Activated naive CD4-positive, alpha-beta T cell treated with anti-CD3 and anti-CD28 coated beads, Interleukin-2, amount 50 U/mL, for 16 hours (primary cell): ENCODE results near the gene GPBP1.
"Not testable (repeated sequence)": the region's sequence is repeated elsewhere in the genome, so short reads cannot be mapped to it uniquely, and the experiment has no call there.

Experiments used
- DNase-seq: peaks from one replicate; pipeline ENCODE4 v3.0.0-alpha.2; 2020

The GPBP1 gene

GRCh38 chr5:57216714-57217113, 42.9 kb downstream of the GPBP1 start:
- no peak for DNase-seq

GRCh38 chr5:57219386-57219785, 45.5 kb downstream of the GPBP1 start:
- DNase-seq, result no peak

DNA sequence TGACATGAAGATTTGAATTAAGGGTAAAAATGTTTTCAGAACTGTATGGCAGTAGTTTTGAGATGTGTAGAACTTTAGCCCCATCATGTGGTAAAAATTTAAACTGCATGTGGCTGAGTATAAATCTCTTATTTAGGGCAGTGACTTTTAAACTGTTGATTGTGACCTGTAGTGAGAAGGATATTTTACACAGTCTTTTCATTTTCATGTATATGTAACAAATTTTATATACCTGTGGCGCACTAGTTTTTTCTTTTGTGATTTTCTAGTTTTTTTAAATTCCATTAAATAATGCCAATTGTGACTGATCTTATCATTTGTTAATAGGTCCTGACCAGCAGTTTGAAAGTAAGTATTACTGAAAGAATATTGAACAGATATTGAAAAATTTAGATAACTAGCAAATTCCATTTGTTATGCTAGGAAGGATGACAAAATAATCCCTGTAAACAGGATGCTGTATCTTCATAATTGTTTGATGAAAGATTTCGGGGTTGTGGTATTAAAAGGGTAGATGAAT, 47.2 kb downstream of the GPBP1 start:
- no peak for DNase-seq

- no peak for DNase-seq
These were observed 51.7 kb downstream of the GPBP1 start for GRCh38 chr5:57225553-57225952.

GRCh38 chr5:57229313-57229712, 55.5 kb downstream of the GPBP1 start:
- DNase-seq, result no peak

DNA sequence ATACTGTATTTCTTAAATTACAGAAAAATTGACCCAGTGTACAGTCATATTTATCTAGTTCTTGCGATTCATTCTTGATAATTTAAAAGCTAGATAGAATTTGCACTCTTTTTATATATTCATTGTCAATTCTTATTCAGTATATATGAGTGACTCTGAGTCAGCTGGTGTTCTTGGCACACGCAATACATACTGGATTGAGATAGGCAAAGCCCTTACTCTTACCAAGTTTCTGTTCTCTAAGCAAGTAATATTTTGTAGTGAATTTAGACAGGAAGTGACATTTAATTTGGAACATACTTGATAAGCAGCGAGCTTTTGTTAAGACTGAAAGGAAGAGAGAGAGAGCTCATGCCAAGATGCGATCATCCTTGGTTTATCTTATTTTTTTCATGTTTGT, 57.7 kb downstream of the GPBP1 start:
- no peak for DNase-seq

DNA sequence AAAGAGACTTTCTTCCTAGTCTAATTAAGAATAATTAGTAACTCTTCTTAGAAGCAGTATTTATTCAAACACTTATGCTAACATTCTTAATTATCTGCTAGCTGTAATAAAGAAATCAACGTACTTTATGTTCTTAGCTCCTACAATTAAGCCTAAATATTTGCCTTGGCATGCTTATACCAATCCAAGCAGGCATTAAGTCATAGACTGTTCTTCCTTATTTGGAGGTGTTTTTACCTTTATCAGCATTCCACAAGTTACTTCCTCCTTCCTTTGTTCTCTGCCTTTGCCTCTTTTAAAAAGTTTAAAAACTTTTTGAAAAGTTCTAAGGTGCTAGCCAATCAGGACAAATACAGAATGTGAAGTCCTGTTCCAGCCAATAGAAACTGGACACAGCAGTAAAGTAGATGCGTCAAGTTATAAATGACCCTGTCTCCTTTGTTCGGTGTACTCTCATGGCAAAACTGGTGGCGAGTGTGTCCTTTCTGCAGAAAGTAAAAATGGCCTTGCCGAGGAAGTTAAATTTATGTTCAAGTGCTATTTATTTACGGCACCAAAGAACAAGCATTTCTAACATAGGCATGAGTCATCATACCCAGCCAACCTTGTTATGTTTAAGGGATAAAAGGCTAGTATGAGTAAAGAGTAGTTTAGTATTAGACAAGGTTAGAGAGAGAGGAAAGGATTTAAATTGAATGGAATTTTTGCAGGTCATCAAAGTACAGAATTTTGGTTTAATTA, 58.6 kb downstream of the GPBP1 start:
- no peak for DNase-seq

- DNase-seq, result no peak
These were observed 69.7 kb downstream of the GPBP1 start for GRCh38 chr5:57243286-57244137.

DNA sequence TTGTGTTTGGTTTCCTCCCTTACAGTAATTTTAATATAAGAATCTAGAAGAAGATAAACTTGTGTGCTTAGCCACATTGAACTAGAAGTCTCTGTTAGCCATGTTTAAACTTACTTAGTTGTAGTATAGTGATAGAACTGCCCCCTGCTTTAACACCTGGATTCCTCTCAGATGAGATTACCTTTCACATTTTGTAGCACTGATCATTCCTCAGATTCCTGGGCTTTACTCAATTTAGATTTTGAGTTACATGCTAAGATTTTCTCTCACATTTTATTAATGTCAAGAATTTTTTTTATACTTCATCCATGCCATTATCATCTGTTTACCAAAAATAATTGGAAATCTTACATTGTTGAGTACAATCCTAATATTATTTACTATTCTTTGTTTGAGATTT, 70.5 kb downstream of the GPBP1 start:
- no peak for DNase-seq

DNA sequence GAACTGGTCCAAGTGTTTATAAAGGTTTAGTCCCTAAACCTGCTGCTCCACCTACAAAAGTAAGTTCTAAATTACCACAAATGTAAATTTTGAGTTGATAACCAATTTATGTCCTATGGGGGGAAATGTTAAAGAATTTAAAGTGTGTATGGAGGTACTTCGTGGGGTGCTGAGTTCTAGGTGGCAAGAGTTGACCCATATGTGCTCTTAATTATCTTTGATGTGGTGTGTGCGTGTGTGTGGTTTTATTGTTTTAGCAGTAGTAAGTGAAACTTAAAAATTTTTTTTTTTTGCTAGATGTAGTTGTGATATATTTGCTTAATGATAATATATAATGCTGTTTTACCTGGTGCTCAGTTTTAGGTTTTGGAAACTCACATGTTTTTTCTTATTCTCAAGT, 72.6 kb downstream of the GPBP1 start:
- no peak for DNase-seq

- DNase-seq, result no peak
These were observed 73.9 kb downstream of the GPBP1 start for GRCh38 chr5:57247765-57248164.

DNA sequence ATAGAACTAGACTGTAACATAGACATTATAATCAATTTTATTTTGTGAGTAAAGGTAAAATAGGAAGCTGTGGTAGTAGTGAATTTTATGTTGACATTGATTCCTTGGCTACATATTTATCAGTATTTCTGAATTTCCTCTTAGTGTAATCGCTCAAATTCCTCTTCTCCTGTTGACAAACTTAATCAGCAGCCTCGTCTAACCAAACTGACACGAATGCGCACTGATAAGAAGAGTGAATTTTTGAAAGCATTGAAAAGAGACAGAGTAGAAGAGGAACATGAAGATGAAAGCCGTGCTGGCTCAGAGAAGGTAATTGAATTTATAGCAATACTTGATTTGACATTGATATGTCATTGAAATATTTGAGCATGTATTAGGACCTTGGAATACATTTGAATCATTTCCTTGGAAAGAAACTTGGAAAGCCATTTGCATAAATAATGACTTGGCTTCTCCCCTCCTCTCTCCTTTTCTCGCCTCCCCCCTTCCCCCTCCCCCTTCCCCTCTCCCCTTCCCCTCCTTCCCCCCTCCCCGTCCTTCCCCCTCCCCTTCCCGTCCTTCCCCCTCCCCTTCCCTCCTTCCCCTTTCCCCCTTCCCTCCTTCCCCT, 75.5 kb downstream of the GPBP1 start:
- DNase-seq, result no peak

- no peak for DNase-seq
These were observed 84.2 kb downstream of the GPBP1 start for GRCh38 chr5:57258052-57258451.

DNA sequence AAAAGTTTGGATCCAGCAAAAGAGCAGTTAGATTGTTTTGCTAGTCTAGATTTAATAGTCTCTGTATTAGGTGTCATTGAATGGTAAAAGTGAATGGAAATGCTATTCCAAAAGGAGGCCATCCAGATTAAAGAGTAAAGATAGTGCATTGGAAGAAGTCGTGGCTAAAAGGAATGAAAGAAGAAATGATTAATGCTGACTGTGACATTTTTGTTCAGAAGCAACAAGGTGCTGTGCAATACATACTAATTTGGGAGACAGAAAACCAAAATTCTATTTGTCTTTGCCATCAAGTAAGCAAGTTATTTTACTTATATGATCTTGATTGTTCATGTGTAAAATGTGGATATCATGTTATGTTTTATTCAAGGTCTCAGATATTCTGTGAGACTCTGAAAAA, 85.1 kb downstream of the GPBP1 start:
- DNase-seq, result no peak

DNA sequence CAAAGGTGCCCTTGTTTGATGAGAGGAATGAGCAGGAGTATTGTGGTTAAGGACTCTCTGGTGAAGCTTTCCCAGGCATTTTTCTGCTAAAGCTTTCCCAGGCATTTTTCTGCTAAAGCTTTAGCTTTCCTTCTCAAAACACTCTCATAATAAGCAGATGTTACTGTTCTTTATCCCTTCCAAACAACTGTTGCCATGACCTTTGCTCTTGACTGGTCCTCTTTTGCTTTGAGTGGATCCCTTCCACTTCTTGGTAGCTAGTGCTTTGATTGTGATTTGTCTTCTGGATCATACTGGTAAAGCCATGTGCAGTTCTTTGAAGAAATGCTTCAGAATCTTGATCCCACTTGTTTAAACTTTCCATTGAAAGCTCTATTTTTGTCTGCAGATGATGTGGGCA, 85.8 kb downstream of the GPBP1 start:
- no peak for DNase-seq

DNA sequence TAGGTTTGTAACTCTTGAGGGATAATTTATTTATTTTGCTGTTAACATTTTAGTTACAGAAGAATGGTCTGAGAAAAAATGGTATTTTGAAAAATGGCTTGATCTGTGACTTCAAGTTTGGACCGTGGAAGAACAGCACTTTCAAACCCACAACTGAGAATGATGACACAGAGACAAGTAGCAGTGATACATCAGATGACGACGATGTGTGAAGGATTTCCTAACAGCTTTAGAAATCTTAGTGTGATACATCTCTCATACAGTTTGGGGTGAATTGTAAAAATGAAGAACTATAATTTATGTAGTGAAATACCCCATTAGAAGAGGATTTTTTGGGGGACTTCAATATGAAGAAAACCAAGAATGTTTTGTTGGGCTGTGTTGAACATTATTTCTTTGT, 88.7 kb downstream of the GPBP1 start:
- DNase-seq, result no peak

- no peak for DNase-seq
These were observed 93.9 kb downstream of the GPBP1 start for GRCh38 chr5:57267805-57268204.

DNA sequence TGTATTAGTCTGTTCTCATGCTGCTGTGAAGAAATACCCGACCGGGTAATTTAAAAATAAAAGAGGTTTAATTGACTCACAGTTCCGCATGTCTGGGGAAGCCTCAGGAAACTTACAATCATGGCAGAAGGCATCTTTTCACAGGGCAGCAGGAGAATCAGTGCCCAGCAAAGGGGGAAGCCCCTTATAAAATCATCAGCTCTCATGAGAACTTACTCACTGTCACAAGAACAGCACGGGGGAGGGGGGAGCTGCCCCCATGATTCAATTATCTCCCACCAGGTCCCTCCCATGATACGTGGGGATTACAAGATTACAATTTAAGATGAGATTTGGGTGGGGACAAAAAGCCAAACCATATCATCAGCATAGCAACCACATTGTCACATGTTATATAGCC, 102.5 kb downstream of the GPBP1 start:
- no peak for DNase-seq

DNA sequence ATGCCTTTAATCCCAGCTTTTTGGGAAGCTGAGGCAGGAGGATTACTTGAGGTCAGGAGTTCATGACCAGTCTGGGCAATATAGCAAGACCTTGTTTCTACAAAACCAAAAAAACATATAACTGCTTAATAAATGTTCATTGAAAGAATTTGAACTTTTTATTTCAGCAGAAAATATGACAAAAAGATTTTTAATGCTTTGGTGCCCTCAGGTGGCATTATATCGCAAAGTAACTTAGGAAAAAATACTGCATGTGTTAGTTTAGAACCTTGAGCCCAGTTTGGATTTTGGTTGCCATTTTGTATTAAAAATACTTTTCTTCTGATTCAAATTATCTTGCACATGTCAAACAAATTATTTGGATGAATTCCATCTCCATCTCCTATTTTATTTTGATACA, 103.2 kb downstream of the GPBP1 start:
- no peak for DNase-seq

DNA sequence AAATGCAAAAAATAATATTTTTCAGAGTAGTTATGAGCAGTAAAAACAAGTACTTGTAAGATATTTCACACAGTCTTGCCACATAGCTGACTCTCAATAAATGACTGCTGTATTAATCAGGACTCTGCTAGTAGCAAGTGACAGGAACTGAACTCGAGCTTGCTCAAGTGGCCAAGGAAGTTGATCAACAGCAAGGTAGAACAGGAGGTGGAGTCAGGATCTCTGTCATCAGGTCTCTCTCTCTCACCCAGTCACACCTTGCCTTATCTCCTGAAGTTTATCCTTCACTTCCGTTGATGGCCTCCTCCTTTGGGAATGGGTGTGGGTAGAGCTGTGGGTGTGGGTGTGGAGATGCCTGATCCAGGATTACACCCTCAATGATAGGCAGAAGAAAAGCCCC, 107.0 kb downstream of the GPBP1 start:
- DNase-seq, result no peak

DNA sequence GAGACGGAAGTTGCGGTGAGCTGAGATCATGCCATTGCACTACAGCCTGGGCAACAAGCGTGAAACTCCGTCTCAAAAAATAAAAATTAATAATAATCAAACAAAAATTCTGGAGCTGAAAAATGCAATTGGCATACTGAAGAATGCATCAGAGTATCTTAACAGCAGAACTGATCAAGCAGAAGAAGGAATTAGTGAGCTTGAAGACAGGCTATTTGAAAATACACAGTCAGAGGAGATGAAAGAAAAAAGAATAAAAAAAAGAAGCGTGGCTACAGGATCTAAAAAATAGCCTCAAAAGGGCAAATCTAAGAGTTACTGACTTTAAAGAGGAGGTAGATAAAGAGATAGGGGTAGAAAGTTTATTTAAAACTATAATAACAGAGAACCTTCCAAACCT, 111.2 kb downstream of the GPBP1 start:
- not testable (repeated sequence) for DNase-seq

DNA sequence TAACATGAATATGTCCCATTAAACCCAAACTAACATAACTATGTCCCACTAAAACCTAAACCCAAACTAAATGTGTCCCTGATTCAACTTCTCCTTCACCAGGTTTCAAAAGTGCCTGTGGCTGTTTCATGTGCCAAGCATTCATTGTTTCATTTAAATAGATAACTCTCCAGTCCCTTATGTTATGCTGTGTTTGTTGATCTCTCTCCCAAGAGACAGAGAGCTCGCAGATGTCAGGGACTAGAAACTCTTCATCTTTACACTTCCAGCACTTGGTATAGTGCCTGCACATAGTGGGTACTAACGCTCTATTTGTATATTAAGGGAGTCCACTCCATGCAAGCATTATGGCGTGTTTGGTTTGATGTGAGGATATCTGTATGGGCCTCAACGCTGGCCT, 118.0 kb downstream of the GPBP1 start:
- no peak for DNase-seq

- DNase-seq, result no peak
These were observed 118.5 kb downstream of the GPBP1 start for GRCh38 chr5:57292336-57292735.
